ENCODE results near the gene ATN1. TPM values are rescaled to one million over a fixed set of nuclear protein-coding genes. Genes with fewer than 3 reads are reported as not detected.

The ATN1 gene
- total and polyA plus RNA-seq, 9 of the 15 experiments (the other 6 are each of a cell fraction or from before 2014, with no cell fraction given) = 0.15 to 49.8 (median 2.7) TPM

GRCh38 chr12:6961278-6961694 is 33.5 kb downstream of the ATN1 start (continued):
- no peak for TF ChIP-seq MTF1 (CRISPR knock-in tag; IDR thresholded peaks at IDR 0.05; ENCODE audit: borderline replicate concordance)
- no peak for TF ChIP-seq ZNF24 (IDR thresholded peaks at IDR 0.05)
- no peak for TF ChIP-seq THRA (IDR thresholded peaks at IDR 0.05)
- no peak for TF ChIP-seq GABPA (tag; conservative IDR thresholded peaks at IDR 0.05; ENCODE audit: low read depth)
- TF ChIP-seq ZNF436 (CRISPR knock-in tag; IDR thresholded peaks at IDR 0.05) = no peak
- TF ChIP-seq U2AF1 (optimal IDR thresholded peaks at IDR 0.05; ENCODE audit: low read depth, low read length) = no peak
- no peak for TF ChIP-seq DDX20 (tag; IDR thresholded peaks at IDR 0.05; ENCODE audit: low read depth)
- TF ChIP-seq ZNF184 (CRISPR knock-in tag; IDR thresholded peaks at IDR 0.05) = no peak
- TF ChIP-seq PRPF4 (IDR thresholded peaks at IDR 0.05; ENCODE audit: insufficient read depth, low read depth, low read length, poor library complexity, severe bottlenecking) = no peak
- TF ChIP-seq CHD1 (IDR thresholded peaks at IDR 0.05; ENCODE audit: low read length) = no peak
- no peak for TF ChIP-seq FOXA1 (IDR thresholded peaks at IDR 0.05; ENCODE audit: borderline replicate concordance)
- no peak for TF ChIP-seq TBP (optimal IDR thresholded peaks at IDR 0.05; ENCODE audit: low read depth, low read length)
- peak; percentile 5 for TF ChIP-seq TAF1 (IDR thresholded peaks at IDR 0.05; ENCODE audit: control insufficient read depth, extremely low read depth, insufficient read depth, low read length, severe bottlenecking)
- TF ChIP-seq IRF1 (CRISPR knock-in tag; IDR thresholded peaks at IDR 0.05; ENCODE audit: borderline replicate concordance) = no peak
- TF ChIP-seq ZNF717 (CRISPR knock-in tag; IDR thresholded peaks at IDR 0.05) = no peak
- no peak for TF ChIP-seq ETV6 (IDR thresholded peaks at IDR 0.05; ENCODE audit: borderline replicate concordance in 1 of 2, low read depth in 2 of 2, low read length in 1 of 2)
- no peak for TF ChIP-seq ETV6 (CRISPR knock-in tag; IDR thresholded peaks at IDR 0.05; ENCODE audit: borderline replicate concordance)
- no peak for TF ChIP-seq TCF7L2 (IDR thresholded peaks at IDR 0.05; ENCODE audit: low read depth, low read length)
- TF ChIP-seq RFX5 (IDR thresholded peaks at IDR 0.05; ENCODE audit: low read depth, low read length) = no peak
- TF ChIP-seq ZNF586 (CRISPR knock-in tag; conservative IDR thresholded peaks at IDR 0.05) = no peak
- no peak for TF ChIP-seq GTF3C2 (IDR thresholded peaks at IDR 0.05; ENCODE audit: borderline replicate concordance, extremely low read depth, insufficient read length)
- no peak for TF ChIP-seq MCM5 (IDR thresholded peaks at IDR 0.05; ENCODE audit: low read depth)
- no peak for TF ChIP-seq ASH1L (IDR thresholded peaks at IDR 0.05; ENCODE audit: borderline replicate concordance, low read depth, partially characterized antibody)
- TF ChIP-seq ADNP (tag; IDR thresholded peaks at IDR 0.05) = no peak
- no peak for TF ChIP-seq ZBED1 (IDR thresholded peaks at IDR 0.05)

Measured in K562 (cell line).